Left ventricle myocardium inferior (tissue), 1 donor: ENCODE measurements around the gene ANXA8. TPM values are rescaled to one million over a fixed set of nuclear protein-coding genes. Genes with fewer than 3 reads are reported as not detected.
"Not testable (repeated sequence)": the region's sequence is repeated elsewhere in the genome, so short reads cannot be mapped to it uniquely, and the experiment has no call there.

Experiments
- DNase-seq: peaks from one replicate; pipeline ENCODE4 v3.0.0-alpha.2; 2020
- H3K27ac ChIP-seq: fragments of 200-600 bp; replicated peaks from 2 replicates; pipeline ENCODE4 v1.8.0; 2021
- H3K27me3 ChIP-seq: fragments of 200-600 bp; 2 replicates; pipeline ENCODE4 v1.8.0; 2021; ENCODE audit warnings: low read depth
- H3K36me3 ChIP-seq: fragments of 200-600 bp; 2 replicates; pipeline ENCODE4 v1.8.0; 2021
- H3K4me1 ChIP-seq: fragments of 200-600 bp; 2 replicates; pipeline ENCODE4 v1.8.0; 2021
- H3K4me3 ChIP-seq: fragments of 200-600 bp; 2 replicates; pipeline ENCODE4 v1.8.0; 2021; ENCODE audit warnings: mild to moderate bottlenecking, moderate library complexity
- H3K9me3 ChIP-seq: fragments of 200-600 bp; replicated peaks from 2 replicates; pipeline ENCODE4 v1.8.0; 2021
- intact Hi-C: fragments of 100-400 bp; cut with micrococcal nuclease; formaldehyde crosslinking; loops from one replicate; pipeline ENCODE4 v1.11.0; 2022
- total RNA-seq: library from RNA; stranded (reverse); fragmentation: NEBNext Ultra II Directional; extraction: Animal tissue kit (Norgen Biotek cat#: 25700); gene quantifications from one replicate; pipeline ENCODE4 v1.2.1, GENCODE V29; 2021
- TF ChIP-seq, protein P1 (sequence below): fragments of 200-600 bp; IDR thresholded peaks from 2 replicates; pipeline ENCODE4 v1.8.0; 2021; ENCODE audit warnings: antibody characterized with exemption, mild to moderate bottlenecking, borderline replicate concordance
- donor health status: DM: no; HTN: yes; CAD: no; lungs with severe emphysema.

ANXA8 gene
- total RNA-seq, 1 donor from 2014 or later = not detected

DNA sequence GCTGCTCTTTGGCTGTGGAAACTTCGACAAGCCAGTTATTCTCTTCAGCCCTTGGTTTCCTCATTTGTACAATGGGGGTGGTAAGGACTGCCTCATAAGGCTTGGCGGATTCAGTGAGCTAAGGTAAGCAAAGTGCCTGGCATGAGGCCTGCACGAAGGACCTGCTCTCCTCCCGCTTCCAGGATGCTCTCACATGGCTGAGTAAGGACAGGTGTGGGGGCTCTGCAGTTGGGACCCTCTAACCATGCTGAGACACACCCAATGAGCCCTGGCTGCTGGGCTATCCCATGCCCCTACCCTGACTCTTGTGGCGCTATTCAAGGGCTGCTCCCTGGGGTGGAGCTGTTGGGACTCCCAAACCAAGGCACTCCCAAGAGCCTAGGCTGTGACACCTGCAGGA, 8.8 kb downstream of the ANXA8 start:
- intact Hi-C loops, H3K9me3 ChIP-seq, DNase-seq, H3K36me3 ChIP-seq, H3K27me3 ChIP-seq, H3K27ac ChIP-seq, H3K4me3 ChIP-seq, H3K4me1 ChIP-seq: not testable (repeated sequence)

DNA sequence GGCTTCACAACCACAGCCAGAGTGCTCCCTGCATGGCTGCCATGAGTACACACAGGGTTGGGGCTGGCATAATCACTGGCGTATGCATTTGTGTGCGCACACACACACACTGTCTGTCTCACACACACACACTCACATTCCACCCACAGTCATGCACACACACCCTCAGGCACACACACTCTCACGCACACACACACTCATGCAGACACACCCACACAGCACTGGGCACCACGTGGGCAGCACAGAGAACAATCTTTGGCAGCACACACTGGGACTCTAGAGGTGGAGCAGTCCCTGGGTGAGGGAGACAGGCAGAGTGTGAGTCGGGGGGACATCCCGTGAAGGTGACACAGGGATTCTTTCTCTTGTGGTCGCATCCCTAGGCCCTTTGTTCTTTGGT, 10.4 kb downstream of the ANXA8 start:
- H3K27ac ChIP-seq, H3K36me3 ChIP-seq, H3K4me1 ChIP-seq, intact Hi-C loops, H3K9me3 ChIP-seq, DNase-seq, H3K4me3 ChIP-seq, H3K27me3 ChIP-seq: not testable (repeated sequence)

DNA sequence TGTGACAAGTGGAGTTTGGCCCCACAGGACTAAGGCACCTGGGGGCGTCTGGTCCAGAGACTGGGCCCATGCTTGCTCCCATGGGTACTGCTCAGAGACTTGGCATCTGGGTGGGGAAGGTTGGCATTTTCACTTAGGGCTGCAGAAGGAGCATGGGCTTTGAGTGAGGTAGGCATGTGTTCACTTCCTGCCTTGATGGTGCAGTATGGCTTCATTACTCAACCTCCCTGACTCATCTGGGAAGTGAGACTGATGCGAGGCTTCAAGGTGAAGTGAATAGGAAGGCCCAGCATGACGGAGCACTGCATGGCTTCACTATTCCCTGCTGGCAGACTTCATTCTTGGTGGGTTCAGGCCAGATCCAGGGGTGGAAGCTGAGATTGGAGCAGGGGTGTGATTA, 11.3 kb downstream of the ANXA8 start:
- H3K27me3 ChIP-seq, intact Hi-C loops, H3K4me1 ChIP-seq, H3K36me3 ChIP-seq, H3K9me3 ChIP-seq, H3K4me3 ChIP-seq, H3K27ac ChIP-seq, DNase-seq: not testable (repeated sequence)

DNA sequence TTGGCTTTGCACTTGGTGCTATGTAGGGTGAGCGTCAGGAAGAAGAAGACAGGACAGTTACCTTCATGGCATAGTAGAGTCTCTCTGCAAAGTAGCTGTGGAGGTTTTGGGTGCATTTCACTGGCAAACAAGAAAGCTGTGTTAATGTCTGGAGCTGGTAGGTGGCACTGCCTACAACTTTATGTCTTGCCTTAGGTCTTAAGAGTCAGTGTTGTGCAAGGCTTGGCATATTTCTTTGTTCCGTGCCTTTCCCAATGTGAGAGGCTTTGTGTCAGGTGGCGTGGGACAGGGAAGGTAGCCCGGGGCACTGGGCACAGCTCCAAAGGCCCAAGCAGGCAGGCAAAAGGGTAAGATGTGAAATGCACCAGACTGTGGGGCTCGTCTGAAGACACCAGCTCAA, 11.8 kb downstream of the ANXA8 start:
- DNase-seq, H3K4me3 ChIP-seq, intact Hi-C loops, H3K4me1 ChIP-seq, H3K36me3 ChIP-seq, H3K27me3 ChIP-seq, H3K9me3 ChIP-seq, H3K27ac ChIP-seq: not testable (repeated sequence)

- H3K36me3 ChIP-seq, H3K4me3 ChIP-seq, H3K27ac ChIP-seq, H3K9me3 ChIP-seq, H3K4me1 ChIP-seq, DNase-seq, intact Hi-C loops, H3K27me3 ChIP-seq: not testable (repeated sequence)
Observed at GRCh38 chr10:47468731-47469528, 15.0 kb downstream of the ANXA8 start.

DNA sequence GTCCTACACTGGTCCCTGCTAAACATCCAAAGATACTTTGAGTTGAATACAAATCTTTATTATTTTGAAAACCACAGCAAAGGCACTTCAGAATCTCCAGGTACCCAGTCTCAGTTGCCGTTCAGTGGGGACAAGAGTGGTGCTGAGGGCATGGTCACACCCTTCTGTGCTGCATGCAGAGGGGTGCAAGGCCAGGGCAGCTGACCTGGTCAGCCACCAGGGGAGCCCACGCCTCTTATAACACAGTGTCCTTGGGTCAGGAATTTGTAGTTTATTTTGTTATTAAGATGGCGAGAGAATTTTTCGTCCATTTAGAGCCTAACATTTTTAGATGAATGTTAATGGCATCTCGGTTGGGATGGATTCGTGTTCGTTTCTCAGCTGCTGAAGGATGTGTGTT, 16.0 kb downstream of the ANXA8 start:
- H3K4me3 ChIP-seq, H3K27me3 ChIP-seq, H3K27ac ChIP-seq, DNase-seq, H3K36me3 ChIP-seq, H3K9me3 ChIP-seq, H3K4me1 ChIP-seq, intact Hi-C loops: not testable (repeated sequence)

- H3K4me3 ChIP-seq, H3K27ac ChIP-seq, H3K9me3 ChIP-seq, H3K27me3 ChIP-seq, intact Hi-C loops, H3K4me1 ChIP-seq, DNase-seq, H3K36me3 ChIP-seq: not testable (repeated sequence)
Observed at GRCh38 chr10:47467458-47467857, 16.5 kb downstream of the ANXA8 start.

GRCh38 chr10:47465216-47465917, 18.5 kb downstream of the ANXA8 start:
- H3K27ac ChIP-seq, intact Hi-C loops, DNase-seq, H3K27me3 ChIP-seq, H3K36me3 ChIP-seq, H3K4me1 ChIP-seq, H3K4me3 ChIP-seq, H3K9me3 ChIP-seq: not testable (repeated sequence)

- H3K27ac ChIP-seq, H3K4me1 ChIP-seq, H3K36me3 ChIP-seq, intact Hi-C loops, H3K4me3 ChIP-seq, H3K27me3 ChIP-seq, H3K9me3 ChIP-seq, DNase-seq: not testable (repeated sequence)
Observed at GRCh38 chr10:47462577-47463358, 21.1 kb downstream of the ANXA8 start.

- H3K27ac ChIP-seq, H3K27me3 ChIP-seq, H3K36me3 ChIP-seq, intact Hi-C loops, H3K9me3 ChIP-seq, H3K4me1 ChIP-seq: not testable (repeated sequence)
- peak; percentile 45 for DNase-seq
- TF ChIP-seq, protein P1, sequence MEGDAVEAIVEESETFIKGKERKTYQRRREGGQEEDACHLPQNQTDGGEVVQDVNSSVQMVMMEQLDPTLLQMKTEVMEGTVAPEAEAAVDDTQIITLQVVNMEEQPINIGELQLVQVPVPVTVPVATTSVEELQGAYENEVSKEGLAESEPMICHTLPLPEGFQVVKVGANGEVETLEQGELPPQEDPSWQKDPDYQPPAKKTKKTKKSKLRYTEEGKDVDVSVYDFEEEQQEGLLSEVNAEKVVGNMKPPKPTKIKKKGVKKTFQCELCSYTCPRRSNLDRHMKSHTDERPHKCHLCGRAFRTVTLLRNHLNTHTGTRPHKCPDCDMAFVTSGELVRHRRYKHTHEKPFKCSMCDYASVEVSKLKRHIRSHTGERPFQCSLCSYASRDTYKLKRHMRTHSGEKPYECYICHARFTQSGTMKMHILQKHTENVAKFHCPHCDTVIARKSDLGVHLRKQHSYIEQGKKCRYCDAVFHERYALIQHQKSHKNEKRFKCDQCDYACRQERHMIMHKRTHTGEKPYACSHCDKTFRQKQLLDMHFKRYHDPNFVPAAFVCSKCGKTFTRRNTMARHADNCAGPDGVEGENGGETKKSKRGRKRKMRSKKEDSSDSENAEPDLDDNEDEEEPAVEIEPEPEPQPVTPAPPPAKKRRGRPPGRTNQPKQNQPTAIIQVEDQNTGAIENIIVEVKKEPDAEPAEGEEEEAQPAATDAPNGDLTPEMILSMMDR = peak; percentile 27
- H3K4me3 ChIP-seq = peak overlapping the region; percentile 51
Observed at GRCh38 chr10:47461261-47461687, 22.6 kb downstream of the ANXA8 start.
